Measurements from ENCODE around the gene CYB561. TPM values are rescaled to one million over a fixed set of nuclear protein-coding genes. Genes with fewer than 3 reads are reported as not detected.

Gene CYB561
- total RNA-seq, 1 donor from 2014 or later = 17.2 TPM

DNA sequence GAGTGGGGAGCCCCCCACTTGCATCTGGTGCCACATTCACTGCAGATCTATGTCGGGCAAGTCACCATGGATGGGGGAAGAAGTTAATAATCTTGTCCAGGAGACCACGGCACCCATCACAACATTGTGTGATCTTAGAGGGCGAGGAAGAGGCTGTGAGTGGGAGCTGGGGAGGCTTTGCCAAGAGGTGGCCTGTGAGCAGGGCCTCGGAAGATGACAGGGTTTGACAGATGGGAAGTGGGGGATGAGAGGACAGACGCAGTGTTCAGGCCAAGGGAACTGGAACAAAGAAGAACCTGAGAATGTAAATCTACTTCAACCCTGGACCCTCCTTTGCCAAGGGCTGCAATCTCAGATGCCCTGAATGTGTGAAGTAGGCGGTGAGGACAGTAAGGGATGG is 43.2 kb upstream of the CYB561 start:
- no peak for DNase-seq
- H3K27ac Mint-ChIP-seq (ENCODE audit: unreplicated experiment) = peak overlapping the region; percentile 24
- TF ChIP-seq, protein P1, sequence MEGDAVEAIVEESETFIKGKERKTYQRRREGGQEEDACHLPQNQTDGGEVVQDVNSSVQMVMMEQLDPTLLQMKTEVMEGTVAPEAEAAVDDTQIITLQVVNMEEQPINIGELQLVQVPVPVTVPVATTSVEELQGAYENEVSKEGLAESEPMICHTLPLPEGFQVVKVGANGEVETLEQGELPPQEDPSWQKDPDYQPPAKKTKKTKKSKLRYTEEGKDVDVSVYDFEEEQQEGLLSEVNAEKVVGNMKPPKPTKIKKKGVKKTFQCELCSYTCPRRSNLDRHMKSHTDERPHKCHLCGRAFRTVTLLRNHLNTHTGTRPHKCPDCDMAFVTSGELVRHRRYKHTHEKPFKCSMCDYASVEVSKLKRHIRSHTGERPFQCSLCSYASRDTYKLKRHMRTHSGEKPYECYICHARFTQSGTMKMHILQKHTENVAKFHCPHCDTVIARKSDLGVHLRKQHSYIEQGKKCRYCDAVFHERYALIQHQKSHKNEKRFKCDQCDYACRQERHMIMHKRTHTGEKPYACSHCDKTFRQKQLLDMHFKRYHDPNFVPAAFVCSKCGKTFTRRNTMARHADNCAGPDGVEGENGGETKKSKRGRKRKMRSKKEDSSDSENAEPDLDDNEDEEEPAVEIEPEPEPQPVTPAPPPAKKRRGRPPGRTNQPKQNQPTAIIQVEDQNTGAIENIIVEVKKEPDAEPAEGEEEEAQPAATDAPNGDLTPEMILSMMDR (IDR thresholded peaks at IDR 0.05; ENCODE audit: partially characterized antibody, unreplicated experiment) = no peak
- peaks cover 15% of the 10 kb centered on the region for H3K27me3 Mint-ChIP-seq (ENCODE audit: unreplicated experiment)
- H3K4me1 Mint-ChIP-seq (ENCODE audit: low read depth, unreplicated experiment) = peaks cover 14% of the 10 kb centered on the region
- no peak overlapping the region for H3K4me3 Mint-ChIP-seq (ENCODE audit: unreplicated experiment)
- no peaks in the 10 kb centered on the region for H3K36me3 Mint-ChIP-seq (ENCODE audit: unreplicated experiment)
- H3K9me3 Mint-ChIP-seq (ENCODE audit: unreplicated experiment) = no peaks in the 10 kb centered on the region

DNA sequence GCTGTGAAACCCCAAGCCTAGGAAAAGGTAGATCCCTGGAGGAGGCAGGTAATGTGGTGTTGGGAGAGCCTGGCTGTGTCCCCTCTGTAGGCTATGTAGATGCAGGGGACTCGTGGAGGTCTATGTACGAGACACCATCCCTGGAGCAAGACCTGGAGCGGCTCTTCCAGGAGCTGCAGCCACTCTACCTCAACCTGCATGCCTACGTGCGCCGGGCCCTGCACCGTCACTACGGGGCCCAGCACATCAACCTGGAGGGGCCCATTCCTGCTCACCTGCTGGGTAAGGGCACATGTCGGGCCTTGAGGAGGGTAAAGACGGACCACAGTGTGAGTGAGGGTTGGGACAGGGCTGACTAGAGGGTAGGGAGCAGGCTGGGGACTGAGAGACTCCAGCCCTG is 42.7 kb upstream of the CYB561 start:
- TF ChIP-seq, protein P1 (IDR thresholded peaks at IDR 0.05; ENCODE audit: partially characterized antibody, unreplicated experiment) = no peak
- Mint-ChIP-seq H3K9me3 (ENCODE audit: unreplicated experiment) (no peaks in the 10 kb centered on the region), H3K27ac (ENCODE audit: unreplicated experiment) (no peak overlapping the region), H3K4me1 (ENCODE audit: low read depth, unreplicated experiment) (peaks cover 14% of the 10 kb centered on the region), H3K36me3 (ENCODE audit: unreplicated experiment) (no peaks in the 10 kb centered on the region), H3K4me3 (ENCODE audit: unreplicated experiment) (no peak overlapping the region), H3K27me3 (ENCODE audit: unreplicated experiment) (peaks cover 15% of the 10 kb centered on the region)
- DNase-seq = peak; percentile 4

DNA sequence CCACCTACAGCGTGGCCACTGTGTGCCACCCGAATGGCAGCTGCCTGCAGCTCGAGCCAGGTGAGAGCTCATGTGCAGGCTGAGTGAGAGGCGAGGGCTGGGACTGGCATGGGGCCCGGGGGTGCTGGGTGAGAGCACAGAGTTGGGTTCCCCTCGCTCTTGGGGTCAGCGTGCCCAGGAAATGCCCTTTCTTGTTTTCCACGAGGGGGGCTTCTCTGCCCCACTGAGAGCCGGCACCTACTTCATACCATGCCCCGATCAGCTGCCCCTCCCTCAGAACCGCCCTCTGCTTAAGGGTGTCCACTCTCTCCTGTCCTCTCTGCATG is 40.9 kb upstream of the CYB561 start:
- H3K4me1 Mint-ChIP-seq (ENCODE audit: low read depth, unreplicated experiment) = peaks cover 8% of the 10 kb centered on the region
- no peak for DNase-seq
- peaks cover 2% of the 10 kb centered on the region for H3K9me3 Mint-ChIP-seq (ENCODE audit: unreplicated experiment)
- no peak overlapping the region for H3K4me3 Mint-ChIP-seq (ENCODE audit: unreplicated experiment)
- TF ChIP-seq, protein P1 (IDR thresholded peaks at IDR 0.05; ENCODE audit: partially characterized antibody, unreplicated experiment) = no peak
- peaks cover 7% of the 10 kb centered on the region for H3K27me3 Mint-ChIP-seq (ENCODE audit: unreplicated experiment)
- H3K36me3 Mint-ChIP-seq (ENCODE audit: unreplicated experiment) = no peaks in the 10 kb centered on the region
- H3K27ac Mint-ChIP-seq (ENCODE audit: unreplicated experiment) = no peak overlapping the region

DNA sequence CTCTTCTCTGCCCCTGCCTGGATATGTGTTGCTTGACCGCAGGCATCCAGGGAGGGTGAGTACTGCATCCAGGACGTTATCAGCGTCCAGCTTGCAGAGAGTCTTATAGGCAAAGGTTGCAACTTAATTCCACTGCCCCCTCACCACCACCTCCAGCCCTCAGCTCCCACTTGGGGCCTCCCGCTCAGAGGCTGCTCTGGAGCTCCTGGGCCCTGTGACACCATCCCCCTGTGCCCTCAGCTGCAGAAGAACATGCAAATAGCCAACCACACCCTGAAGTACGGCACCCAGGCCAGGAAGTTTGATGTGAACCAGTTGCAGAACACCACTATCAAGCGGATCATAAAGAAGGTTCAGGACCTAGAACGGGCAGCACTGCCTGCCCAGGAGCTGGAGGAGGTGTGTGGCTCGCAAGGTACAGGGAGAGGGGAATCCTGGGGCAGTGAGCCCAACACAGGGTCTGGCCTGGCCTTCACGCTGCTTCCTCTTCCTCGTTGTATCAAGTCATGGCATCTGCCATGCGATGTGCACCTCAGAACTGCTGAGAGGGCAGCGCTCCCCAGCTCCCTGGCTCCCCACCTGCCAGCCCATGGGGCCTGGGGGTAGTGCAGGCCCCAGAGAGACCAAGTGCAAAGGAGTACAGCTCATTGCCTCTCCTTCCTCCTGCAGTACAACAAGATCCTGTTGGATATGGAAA is 40.4 kb upstream of the CYB561 start:
- TF ChIP-seq, protein P1 (IDR thresholded peaks at IDR 0.05; ENCODE audit: partially characterized antibody, unreplicated experiment) = no peak
- Mint-ChIP-seq H3K27ac (ENCODE audit: unreplicated experiment) (no peak overlapping the region), H3K4me1 (ENCODE audit: low read depth, unreplicated experiment) (peaks cover 7% of the 10 kb centered on the region), H3K27me3 (ENCODE audit: unreplicated experiment) (peaks cover 7% of the 10 kb centered on the region), H3K9me3 (ENCODE audit: unreplicated experiment) (peaks cover 2% of the 10 kb centered on the region), H3K4me3 (ENCODE audit: unreplicated experiment) (no peak overlapping the region), H3K36me3 (ENCODE audit: unreplicated experiment) (no peaks in the 10 kb centered on the region)
- no peak for DNase-seq

DNA sequence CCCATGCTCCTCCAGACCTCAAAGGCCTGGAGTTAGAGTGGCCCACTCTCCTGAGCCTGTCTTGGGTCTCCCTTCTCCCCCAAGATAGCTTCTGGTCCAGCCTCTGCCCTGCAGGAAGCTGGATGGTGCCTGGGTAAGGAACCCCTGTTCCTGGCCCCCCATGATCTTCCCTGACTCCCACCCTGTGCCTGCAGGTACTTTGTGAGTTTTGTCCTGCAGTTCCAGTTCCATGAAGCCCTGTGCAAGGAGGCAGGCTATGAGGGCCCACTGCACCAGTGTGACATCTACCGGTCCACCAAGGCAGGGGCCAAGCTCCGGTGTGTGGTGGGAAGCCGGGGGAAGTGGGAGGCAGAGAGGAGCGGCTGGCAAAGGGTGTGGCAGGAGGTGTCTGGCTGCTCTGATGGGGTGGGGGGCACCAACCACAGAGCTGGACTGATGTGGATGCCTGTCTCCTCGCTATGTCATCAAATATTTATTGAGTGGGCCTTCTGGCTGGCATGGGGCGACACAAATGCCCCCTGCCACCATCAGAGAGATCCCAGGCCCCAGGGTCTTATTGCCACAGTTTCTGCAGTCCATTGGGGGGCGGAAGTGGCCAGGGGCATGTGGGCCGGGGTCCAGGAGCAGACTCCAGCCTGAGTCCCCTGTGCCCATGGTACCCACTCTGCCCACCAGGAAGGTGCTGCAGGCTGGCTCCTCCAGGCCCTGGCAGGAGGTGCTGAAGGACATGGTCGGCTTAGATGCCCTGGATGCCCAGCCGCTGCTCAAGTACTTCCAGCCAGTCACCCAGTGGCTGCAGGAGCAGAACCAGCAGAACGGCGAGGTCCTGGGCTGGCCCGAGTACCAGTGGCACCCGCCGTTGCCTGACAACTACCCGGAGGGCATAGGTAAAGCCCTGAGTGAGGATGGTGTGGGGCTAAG is 37.8 kb upstream of the CYB561 start:
- no peaks in the 10 kb centered on the region for H3K36me3 Mint-ChIP-seq (ENCODE audit: unreplicated experiment)
- no peak overlapping the region for H3K4me3 Mint-ChIP-seq (ENCODE audit: unreplicated experiment)
- peaks cover 4% of the 10 kb centered on the region for H3K27me3 Mint-ChIP-seq (ENCODE audit: unreplicated experiment)
- no peak overlapping the region for H3K27ac Mint-ChIP-seq (ENCODE audit: unreplicated experiment)
- TF ChIP-seq, protein P1 (IDR thresholded peaks at IDR 0.05; ENCODE audit: partially characterized antibody, unreplicated experiment) = no peak
- H3K9me3 Mint-ChIP-seq (ENCODE audit: unreplicated experiment) = peaks cover 2% of the 10 kb centered on the region
- peaks cover 7% of the 10 kb centered on the region for H3K4me1 Mint-ChIP-seq (ENCODE audit: low read depth, unreplicated experiment)
- no peak for DNase-seq

Data from glutamatergic neuron (in vitro differentiated cells).